HUES64 (cell line): ENCODE measurements around the gene ATG5.

ENCODE experiments used
- H3K27ac ChIP-seq: 2 replicates; pipeline ENCODE4 v1.7.0; 2013; ENCODE audit warnings: low read depth, low read length, inconsistent platforms
- H3K27me3 ChIP-seq: 2 replicates; pipeline ENCODE4 v1.6.1; 2013; ENCODE audit warnings: mild to moderate bottlenecking, low read length; ENCODE audit not compliant: insufficient read depth
- H3K36me3 ChIP-seq: 2 replicates; pipeline ENCODE4 v1.6.1; 2013; ENCODE audit warnings: mild to moderate bottlenecking, low read length; ENCODE audit not compliant: insufficient read depth
- H3K4me1 ChIP-seq: 2 replicates; pipeline ENCODE4 v1.6.1; 2013; ENCODE audit warnings: mild to moderate bottlenecking, low read length, moderate library complexity; ENCODE audit not compliant: insufficient read depth
- H3K4me3 ChIP-seq: 2 replicates; pipeline ENCODE4 v1.5.1; 2013; ENCODE audit warnings: mild to moderate bottlenecking, low read length, moderate library complexity
- H3K9ac ChIP-seq: 2 replicates; pipeline ENCODE4 v1.6.1; 2013; ENCODE audit warnings: mild to moderate bottlenecking, low read depth, low read length
- H3K9me3 ChIP-seq: 2 replicates; pipeline ENCODE4 v1.6.1; 2013; ENCODE audit warnings: low read depth, low read length; ENCODE audit not compliant: insufficient read depth
- WGBS: fragments of 150-250, 120-280 bp; methylation state at CpG from one replicate; pipeline ENCODE4 v1.1.7; 2013; ENCODE audit warnings: missing lambda C conversion rate; 5-methylcytosine and 5-hydroxymethylcytosine counted together

The ATG5 gene

GRCh38 chr6:106136845-106137244 lies 188.7 kb downstream of the ATG5 start:
- no peaks in the 10 kb centered on the region for H3K4me1 ChIP-seq
- H3K36me3 ChIP-seq, result no peaks in the 10 kb centered on the region
- no peak overlapping the region for H3K9ac ChIP-seq
- no peaks in the 10 kb centered on the region for H3K27me3 ChIP-seq
- H3K27ac ChIP-seq, result no peak overlapping the region
- 98% methylated on average over 4 of the region's 5 CpGs for WGBS
- no peak overlapping the region for H3K4me3 ChIP-seq
- H3K9me3 ChIP-seq, result no peaks in the 10 kb centered on the region

GRCh38 chr6:106135911-106136571 lies 189.5 kb downstream of the ATG5 start:
- H3K4me3 ChIP-seq, result no peak overlapping the region
- WGBS, result 97% methylated on average over 15 of the region's 16 CpGs
- no peaks in the 10 kb centered on the region for H3K27me3 ChIP-seq
- no peak overlapping the region for H3K27ac ChIP-seq
- H3K36me3 ChIP-seq, result no peaks in the 10 kb centered on the region
- H3K9ac ChIP-seq, result no peak overlapping the region
- no peaks in the 10 kb centered on the region for H3K4me1 ChIP-seq
- H3K9me3 ChIP-seq, result no peaks in the 10 kb centered on the region

GRCh38 chr6:106134906-106135634 lies 190.5 kb downstream of the ATG5 start:
- Histone ChIP-seq H3K27ac (no peak overlapping the region), H3K27me3 (no peaks in the 10 kb centered on the region), H3K9me3 (no peaks in the 10 kb centered on the region), H3K4me1 (no peaks in the 10 kb centered on the region), H3K4me3 (no peak overlapping the region), H3K9ac (no peak overlapping the region), H3K36me3 (no peaks in the 10 kb centered on the region)
- 90% methylated on average over 18 of the region's 18 CpGs for WGBS
